Left ventricle myocardium inferior (tissue), 1 donor: ENCODE measurements around the gene KCND2. TPM values are rescaled to one million over a fixed set of nuclear protein-coding genes. Genes with fewer than 3 reads are reported as not detected.

Source experiments
- DNase-seq: peaks from one replicate; pipeline ENCODE4 v3.0.0-alpha.2; 2020
- H3K27ac ChIP-seq: fragments of 200-600 bp; replicated peaks from 2 replicates; pipeline ENCODE4 v1.8.0; 2021
- H3K27me3 ChIP-seq: fragments of 200-600 bp; 2 replicates; pipeline ENCODE4 v1.8.0; 2021; ENCODE audit warnings: low read depth
- H3K36me3 ChIP-seq: fragments of 200-600 bp; 2 replicates; pipeline ENCODE4 v1.8.0; 2021
- H3K4me1 ChIP-seq: fragments of 200-600 bp; 2 replicates; pipeline ENCODE4 v1.8.0; 2021
- H3K4me3 ChIP-seq: fragments of 200-600 bp; 2 replicates; pipeline ENCODE4 v1.8.0; 2021; ENCODE audit warnings: mild to moderate bottlenecking, moderate library complexity
- H3K9me3 ChIP-seq: fragments of 200-600 bp; replicated peaks from 2 replicates; pipeline ENCODE4 v1.8.0; 2021
- intact Hi-C: fragments of 100-400 bp; cut with micrococcal nuclease; formaldehyde crosslinking; loops from one replicate; pipeline ENCODE4 v1.11.0; 2022
- total RNA-seq: library from RNA; stranded (reverse); fragmentation: NEBNext Ultra II Directional; extraction: Animal tissue kit (Norgen Biotek cat#: 25700); gene quantifications from one replicate; pipeline ENCODE4 v1.2.1, GENCODE V29; 2021
- TF ChIP-seq, protein P1 (sequence below): fragments of 200-600 bp; IDR thresholded peaks from 2 replicates; pipeline ENCODE4 v1.8.0; 2021; ENCODE audit warnings: antibody characterized with exemption, mild to moderate bottlenecking, borderline replicate concordance
- donor health status: DM: no; HTN: yes; CAD: no; lungs with severe emphysema.

The KCND2 gene
- total RNA-seq, 1 donor from 2014 or later, result not detected

DNA sequence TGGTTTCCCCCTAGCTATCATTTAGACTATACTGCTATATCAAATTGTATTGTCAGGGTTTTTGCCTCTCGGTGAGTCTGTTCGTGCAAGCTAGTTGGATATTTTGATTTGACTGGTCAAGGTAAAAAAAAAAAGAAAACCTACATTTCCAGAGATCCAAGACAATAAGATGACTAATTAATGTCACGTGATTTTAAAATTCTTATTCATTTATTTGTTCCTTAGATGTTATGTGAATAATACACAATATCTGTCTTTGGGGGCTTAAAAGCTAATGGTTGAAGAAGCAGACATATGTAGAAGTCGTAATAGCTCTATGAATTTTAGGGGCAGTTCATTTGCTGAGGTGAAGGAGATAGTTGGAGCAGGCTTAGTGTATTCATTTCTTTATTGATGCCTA is 191.1 kb downstream of the KCND2 start:
- Histone ChIP-seq H3K4me3 (no peak overlapping the region), H3K27ac (no peak overlapping the region), H3K9me3 (no peaks in the 10 kb centered on the region), H3K36me3 (no peaks in the 10 kb centered on the region), H3K4me1 (no peaks in the 10 kb centered on the region), H3K27me3 (no peaks in the 10 kb centered on the region)
- no peak for DNase-seq
- intact Hi-C loops, result no loop called here
- TF ChIP-seq, protein P1, sequence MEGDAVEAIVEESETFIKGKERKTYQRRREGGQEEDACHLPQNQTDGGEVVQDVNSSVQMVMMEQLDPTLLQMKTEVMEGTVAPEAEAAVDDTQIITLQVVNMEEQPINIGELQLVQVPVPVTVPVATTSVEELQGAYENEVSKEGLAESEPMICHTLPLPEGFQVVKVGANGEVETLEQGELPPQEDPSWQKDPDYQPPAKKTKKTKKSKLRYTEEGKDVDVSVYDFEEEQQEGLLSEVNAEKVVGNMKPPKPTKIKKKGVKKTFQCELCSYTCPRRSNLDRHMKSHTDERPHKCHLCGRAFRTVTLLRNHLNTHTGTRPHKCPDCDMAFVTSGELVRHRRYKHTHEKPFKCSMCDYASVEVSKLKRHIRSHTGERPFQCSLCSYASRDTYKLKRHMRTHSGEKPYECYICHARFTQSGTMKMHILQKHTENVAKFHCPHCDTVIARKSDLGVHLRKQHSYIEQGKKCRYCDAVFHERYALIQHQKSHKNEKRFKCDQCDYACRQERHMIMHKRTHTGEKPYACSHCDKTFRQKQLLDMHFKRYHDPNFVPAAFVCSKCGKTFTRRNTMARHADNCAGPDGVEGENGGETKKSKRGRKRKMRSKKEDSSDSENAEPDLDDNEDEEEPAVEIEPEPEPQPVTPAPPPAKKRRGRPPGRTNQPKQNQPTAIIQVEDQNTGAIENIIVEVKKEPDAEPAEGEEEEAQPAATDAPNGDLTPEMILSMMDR, result no peak

DNA sequence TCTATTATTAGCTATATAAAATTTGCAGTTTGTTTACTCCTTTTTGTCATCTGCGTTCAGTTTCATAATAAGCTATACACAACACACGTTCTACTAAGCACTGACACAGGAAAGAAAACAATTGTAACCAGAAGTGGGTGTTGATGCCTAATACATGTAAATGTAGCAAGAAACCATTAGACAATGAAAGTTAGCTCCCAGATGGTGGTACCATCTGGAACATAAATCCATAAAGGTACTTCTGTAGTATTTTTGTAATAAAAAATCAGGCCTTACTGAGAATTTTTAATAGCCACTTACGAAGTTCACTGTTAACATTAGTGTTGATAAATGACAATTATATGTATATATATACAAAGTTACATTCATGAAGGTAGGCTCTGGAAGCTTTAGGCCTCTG is 194.7 kb downstream of the KCND2 start:
- no peaks in the 10 kb centered on the region for H3K9me3 ChIP-seq
- intact Hi-C loops, result no loop called here
- H3K27me3 ChIP-seq, result no peaks in the 10 kb centered on the region
- H3K4me3 ChIP-seq, result no peak overlapping the region
- no peak overlapping the region for H3K27ac ChIP-seq
- DNase-seq, result no peak
- H3K36me3 ChIP-seq, result no peaks in the 10 kb centered on the region
- no peaks in the 10 kb centered on the region for H3K4me1 ChIP-seq
- TF ChIP-seq, protein P1, result no peak

GRCh38 chr7:120468611-120469010 is 195.6 kb downstream of the KCND2 start:
- H3K36me3 ChIP-seq, result no peaks in the 10 kb centered on the region
- H3K9me3 ChIP-seq, result no peaks in the 10 kb centered on the region
- no peak for DNase-seq
- H3K27me3 ChIP-seq, result no peaks in the 10 kb centered on the region
- no peaks in the 10 kb centered on the region for H3K4me1 ChIP-seq
- TF ChIP-seq, protein P1, result no peak
- H3K27ac ChIP-seq, result no peak overlapping the region
- H3K4me3 ChIP-seq, result no peak overlapping the region
- intact Hi-C loops, result no loop called here

DNA sequence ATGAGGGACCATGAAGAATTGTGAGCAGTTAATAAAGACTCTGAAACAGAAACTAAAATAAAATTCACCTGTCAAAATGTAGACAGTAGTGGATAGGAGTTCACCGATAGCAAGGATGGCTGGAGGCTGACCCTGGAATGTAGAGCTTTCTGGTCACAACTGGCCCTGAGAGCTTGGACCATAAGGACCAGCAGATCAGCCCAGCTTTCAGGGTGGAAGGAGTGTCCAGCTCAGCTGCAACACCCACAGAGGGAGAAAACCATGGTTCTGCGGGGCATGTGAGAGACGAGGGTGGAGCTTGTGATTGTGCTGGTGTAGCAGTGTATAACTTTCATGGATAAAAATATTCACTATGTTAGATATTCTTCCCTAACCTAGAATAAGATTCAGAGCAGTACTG is 199.9 kb downstream of the KCND2 start:
- H3K9me3 ChIP-seq, result no peaks in the 10 kb centered on the region
- no peak for DNase-seq
- H3K4me1 ChIP-seq, result no peaks in the 10 kb centered on the region
- no peaks in the 10 kb centered on the region for H3K27me3 ChIP-seq
- no peak overlapping the region for H3K27ac ChIP-seq
- no peaks in the 10 kb centered on the region for H3K36me3 ChIP-seq
- TF ChIP-seq, protein P1, result no peak
- intact Hi-C loops, result no loop called here
- no peak overlapping the region for H3K4me3 ChIP-seq

- no peaks in the 10 kb centered on the region for H3K27me3 ChIP-seq
- TF ChIP-seq, protein P1, result no peak
- DNase-seq, result no peak
- H3K36me3 ChIP-seq, result no peaks in the 10 kb centered on the region
- H3K4me1 ChIP-seq, result no peaks in the 10 kb centered on the region
- H3K4me3 ChIP-seq, result no peak overlapping the region
- no peak overlapping the region for H3K27ac ChIP-seq
- intact Hi-C loops, result no loop called here
- no peaks in the 10 kb centered on the region for H3K9me3 ChIP-seq
These were observed 200.4 kb downstream of the KCND2 start for GRCh38 chr7:120473352-120473751.

DNA sequence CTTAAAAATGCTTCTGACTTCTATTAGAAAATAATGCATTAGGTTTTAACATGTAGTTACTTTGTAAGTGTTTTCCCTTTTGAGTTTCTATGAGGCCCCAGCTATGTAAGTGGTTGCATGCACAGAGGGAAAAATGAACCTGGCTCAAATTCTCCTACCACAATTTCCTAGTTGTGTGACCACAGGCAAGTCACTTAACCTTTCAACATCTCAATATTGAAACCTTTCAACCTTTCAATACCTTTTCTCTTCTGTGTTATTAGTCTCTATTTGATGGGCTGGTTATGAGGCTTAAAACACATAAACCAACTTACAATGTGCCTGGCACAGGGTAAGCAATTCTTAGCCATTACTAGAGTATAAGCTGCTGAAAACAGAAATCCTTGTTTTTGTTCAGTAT is 203.0 kb downstream of the KCND2 start:
- Histone ChIP-seq H3K4me3 (no peak overlapping the region), H3K36me3 (no peaks in the 10 kb centered on the region), H3K27ac (no peak overlapping the region), H3K27me3 (no peaks in the 10 kb centered on the region), H3K4me1 (no peaks in the 10 kb centered on the region), H3K9me3 (no peaks in the 10 kb centered on the region)
- TF ChIP-seq, protein P1, result no peak
- intact Hi-C loops, result no loop called here
- DNase-seq, result no peak
